PC-3 (cell line): Measurements from ENCODE around the gene TRIM5.

Source experiments
- CTCF ChIP-seq: fragments of 300-600 bp; sonication (generic); conservative IDR thresholded peaks from 2 replicates; pipeline ENCODE4 v1.5.1; 2017; ENCODE audit warnings: antibody characterized with exemption, low read depth, mild to moderate bottlenecking, low read length
- EZH2 ChIP-seq: fragments of 300-600 bp; sonication (generic); IDR thresholded peaks from one replicate; pipeline ENCODE4 v1.6.1; 2017; ENCODE audit warnings: antibody characterized with exemption, mild to moderate bottlenecking, low read length; ENCODE audit not compliant: unreplicated experiment
- EZH2phosphoT487 ChIP-seq: fragments of 300-600 bp; sonication (generic); IDR thresholded peaks from 2 replicates; pipeline ENCODE4 v1.6.1; 2018; ENCODE audit warnings: mild to moderate bottlenecking, antibody characterized with exemption, low read length, borderline replicate concordance

DNA sequence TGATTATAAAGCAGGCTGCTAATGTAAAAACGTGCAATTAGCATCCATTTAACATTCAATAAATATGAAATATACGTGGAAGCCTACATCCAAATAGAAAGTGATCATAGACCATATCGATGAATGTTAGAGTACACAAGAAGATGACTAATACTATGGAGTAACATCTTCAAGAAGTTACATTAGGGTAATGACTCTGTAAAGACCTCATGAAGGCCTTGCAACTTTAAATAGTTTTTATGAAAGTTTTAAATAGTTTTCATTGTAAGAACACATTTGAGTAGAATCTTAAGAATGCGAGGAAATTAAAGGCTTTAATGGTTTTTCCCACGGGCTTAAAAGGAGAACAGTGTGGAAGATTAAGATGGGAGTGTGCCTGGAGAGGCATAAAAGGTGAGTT is 58.7 kb downstream of the TRIM5 start:
- TF ChIP-seq EZH2 (no peak), CTCF (no peak), EZH2phosphoT487 (no peak)
